Measurements from ENCODE around the gene LRRC31.

The LRRC31 gene

GRCh38 chr3:169822983-169823382 lies 46.8 kb downstream of the LRRC31 start:
- H3K4me3 ChIP-seq (ENCODE audit: control insufficient read depth, low read depth, low read length) = no peak overlapping the region
- no peak for DNase-seq (ENCODE audit: low read depth)
- TF ChIP-seq CTCF (IDR thresholded peaks at IDR 0.05; ENCODE audit: control insufficient read depth, insufficient read depth, low read depth, low read length, missing control alignments) = no peak

- no peak for DNase-seq (ENCODE audit: low read depth)
- no peak for TF ChIP-seq CTCF (IDR thresholded peaks at IDR 0.05; ENCODE audit: control insufficient read depth, insufficient read depth, low read depth, low read length, missing control alignments)
- H3K4me3 ChIP-seq (ENCODE audit: control insufficient read depth, low read depth, low read length) = no peak overlapping the region
Observed at GRCh38 chr3:169822540-169822939, 47.2 kb downstream of the LRRC31 start.

- H3K4me3 ChIP-seq (ENCODE audit: control insufficient read depth, low read depth, low read length) = no peak overlapping the region
- no peak for DNase-seq (ENCODE audit: low read depth)
- no peak for TF ChIP-seq CTCF (IDR thresholded peaks at IDR 0.05; ENCODE audit: control insufficient read depth, insufficient read depth, low read depth, low read length, missing control alignments)
Observed at GRCh38 chr3:169822091-169822490, 47.6 kb downstream of the LRRC31 start.

GRCh38 chr3:169818316-169818715 lies 51.4 kb downstream of the LRRC31 start:
- no peak for TF ChIP-seq CTCF (IDR thresholded peaks at IDR 0.05; ENCODE audit: control insufficient read depth, insufficient read depth, low read depth, low read length, missing control alignments)
- DNase-seq (ENCODE audit: low read depth) = no peak
- no peak overlapping the region for H3K4me3 ChIP-seq (ENCODE audit: control insufficient read depth, low read depth, low read length)

GRCh38 chr3:169815590-169816150 lies 54.1 kb downstream of the LRRC31 start:
- TF ChIP-seq CTCF (IDR thresholded peaks at IDR 0.05; ENCODE audit: control insufficient read depth, insufficient read depth, low read depth, low read length, missing control alignments) = no peak
- no peak for DNase-seq (ENCODE audit: low read depth)

GRCh38 chr3:169813757-169814517 lies 55.8 kb downstream of the LRRC31 start:
- DNase-seq (ENCODE audit: low read depth) = no peak
- peak; percentile 18 for TF ChIP-seq CTCF (IDR thresholded peaks at IDR 0.05; ENCODE audit: control insufficient read depth, insufficient read depth, low read depth, low read length, missing control alignments)
- peak overlapping the region; percentile 7 for H3K4me3 ChIP-seq (ENCODE audit: control insufficient read depth, low read depth, low read length)

More at GRCh38 chr3:169815590-169816150, 54.1 kb downstream of the LRRC31 start:
- no peak overlapping the region for H3K4me3 ChIP-seq (ENCODE audit: control insufficient read depth, low read depth, low read length)

All from AG09309 (cell line).